SIG-M5 (cell line): ENCODE data around the gene ROR1.
"Not testable (repeated sequence)": the region's sequence is repeated elsewhere in the genome, so short reads cannot be mapped to it uniquely, and the experiment has no call there.

ENCODE experiments used
- DNase-seq: peaks from one replicate; lab custom pipeline; 2025; lab: John Stamatoyannopoulos, UW

ROR1 gene

DNA sequence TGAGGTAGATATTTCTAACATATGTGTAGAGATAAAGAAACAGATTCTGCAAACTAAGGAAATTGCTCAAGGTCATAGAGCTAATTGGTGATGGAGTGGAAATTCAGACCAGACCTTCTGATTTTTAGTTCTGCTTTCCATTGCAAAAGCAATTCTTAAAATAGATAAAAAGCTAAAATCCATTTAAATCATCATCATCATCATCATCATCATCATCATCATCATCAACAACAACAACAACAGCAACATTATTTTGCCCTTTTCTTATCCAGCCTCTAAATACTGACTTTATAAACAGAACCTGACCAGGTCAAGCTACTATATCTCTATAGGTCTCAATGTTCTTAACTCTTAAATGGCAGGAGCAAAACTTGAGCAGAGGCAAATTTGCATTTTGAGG lies 14.0 kb upstream of the ROR1 start:
- no peak for DNase-seq

DNA sequence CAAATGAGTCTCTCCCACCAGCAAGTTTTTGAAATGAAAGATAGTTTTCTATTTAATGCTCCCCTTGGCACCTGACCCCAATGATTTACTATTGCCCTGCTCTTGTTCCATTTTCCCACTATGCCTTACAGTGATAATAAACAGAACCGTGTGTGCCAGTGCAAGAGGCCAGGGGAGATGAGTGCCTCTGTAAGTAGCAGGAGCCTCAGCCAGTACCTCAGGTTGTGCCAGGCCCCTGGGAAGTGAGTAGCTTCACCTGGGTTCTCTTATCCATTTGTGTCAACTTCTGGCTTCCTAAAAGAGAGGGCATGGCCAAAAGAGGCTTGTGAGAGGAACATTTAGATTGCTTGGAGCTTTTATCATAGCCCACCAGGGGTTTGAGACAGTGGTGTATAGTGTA lies 3.4 kb upstream of the ROR1 start:
- no peak for DNase-seq

DNA sequence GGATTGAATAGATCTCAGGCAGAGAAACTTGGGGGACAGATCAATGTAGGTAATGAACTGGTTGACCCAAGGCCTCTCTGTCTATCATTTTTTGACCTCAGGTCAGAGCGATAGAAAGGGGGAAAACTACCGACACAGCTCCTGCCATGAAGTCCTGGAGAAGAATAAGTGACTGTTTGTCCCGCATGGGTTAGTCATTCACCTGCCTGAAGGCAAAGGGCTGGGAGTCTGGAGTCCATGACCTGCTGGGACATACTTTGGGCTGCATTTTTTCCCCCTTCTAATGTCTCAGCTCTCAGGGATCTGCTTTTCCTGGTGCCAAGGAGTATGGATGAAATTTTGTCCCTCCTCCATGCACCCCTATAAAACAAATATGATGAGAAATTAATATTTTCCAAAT lies 1.6 kb upstream of the ROR1 start:
- DNase-seq = no peak

DNA sequence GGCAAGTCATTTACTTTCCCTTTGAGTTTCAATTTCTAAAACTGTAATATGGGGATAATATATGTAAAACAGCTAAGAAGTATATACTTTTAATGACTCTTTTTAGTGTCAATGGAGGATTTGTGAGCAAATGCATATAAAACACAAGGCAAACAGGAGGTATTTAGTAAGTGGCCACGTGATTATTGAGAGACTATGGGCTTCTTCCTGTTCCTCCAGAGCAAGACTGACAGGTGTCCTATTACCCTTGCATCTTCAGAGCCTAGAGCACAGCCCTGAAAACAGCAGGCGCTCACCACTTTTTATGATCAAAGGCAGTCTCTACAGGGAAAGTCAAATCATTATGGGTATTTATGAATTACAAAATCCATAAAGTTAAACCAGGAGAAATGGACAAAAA lies 941 bp upstream of the ROR1 start:
- no peak for DNase-seq

DNA sequence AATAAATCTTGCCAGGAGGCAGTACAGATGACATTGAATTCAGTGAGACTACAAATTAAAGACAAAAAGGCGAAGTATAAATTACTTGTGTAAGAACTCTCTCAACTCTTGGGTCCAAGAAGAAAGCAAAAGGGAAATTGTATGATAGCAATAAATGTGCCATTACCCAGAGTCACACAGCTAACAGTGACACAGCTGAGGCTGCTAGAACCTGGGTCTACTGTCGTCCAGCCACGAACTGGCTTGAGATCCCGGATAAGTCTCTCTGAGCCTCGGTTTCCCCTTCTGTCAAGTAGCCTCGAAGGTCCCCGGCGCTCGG lies 362 bp upstream of the ROR1 start:
- DNase-seq = no peak

DNA sequence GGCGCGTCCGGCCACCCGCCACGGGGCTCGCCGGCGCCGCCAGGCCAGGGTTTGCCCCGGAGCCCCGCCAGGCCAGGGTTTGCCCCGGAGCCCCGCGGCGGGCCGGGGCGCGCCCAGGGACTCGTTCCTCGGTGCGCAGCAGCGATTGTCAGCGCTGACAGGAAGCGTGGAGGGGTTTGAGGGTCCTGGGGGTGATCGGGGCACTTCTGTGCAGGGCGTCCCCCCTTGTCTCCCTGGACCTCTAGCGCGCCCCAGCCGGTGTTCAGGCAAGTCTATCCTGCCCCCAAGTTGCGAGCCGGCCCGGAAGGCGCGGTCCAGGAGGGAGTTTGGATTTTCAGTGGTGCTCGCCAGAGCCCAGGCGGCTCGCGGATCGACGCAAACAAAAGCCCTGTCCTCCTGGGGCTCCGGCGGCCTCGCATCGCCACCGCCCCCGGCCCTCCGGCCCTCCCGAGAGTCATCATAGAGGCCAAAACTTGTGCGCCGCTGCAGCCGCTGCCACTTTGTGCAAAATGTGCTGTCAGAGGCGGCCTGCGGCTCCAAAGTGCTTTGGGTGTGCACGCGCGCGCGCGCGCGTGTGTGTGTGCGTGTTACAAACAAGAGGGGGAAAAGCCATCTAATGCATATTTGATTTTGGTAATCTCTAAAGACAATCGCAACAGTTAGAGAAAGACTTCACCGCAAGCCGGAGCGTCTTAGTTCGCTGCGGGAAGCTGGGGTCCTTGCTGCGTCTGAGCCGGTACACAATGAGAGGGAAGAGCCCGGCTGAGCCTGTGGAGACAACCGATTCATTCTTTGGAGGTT lies 1.0 kb downstream of the ROR1 start:
- no peak for DNase-seq

DNA sequence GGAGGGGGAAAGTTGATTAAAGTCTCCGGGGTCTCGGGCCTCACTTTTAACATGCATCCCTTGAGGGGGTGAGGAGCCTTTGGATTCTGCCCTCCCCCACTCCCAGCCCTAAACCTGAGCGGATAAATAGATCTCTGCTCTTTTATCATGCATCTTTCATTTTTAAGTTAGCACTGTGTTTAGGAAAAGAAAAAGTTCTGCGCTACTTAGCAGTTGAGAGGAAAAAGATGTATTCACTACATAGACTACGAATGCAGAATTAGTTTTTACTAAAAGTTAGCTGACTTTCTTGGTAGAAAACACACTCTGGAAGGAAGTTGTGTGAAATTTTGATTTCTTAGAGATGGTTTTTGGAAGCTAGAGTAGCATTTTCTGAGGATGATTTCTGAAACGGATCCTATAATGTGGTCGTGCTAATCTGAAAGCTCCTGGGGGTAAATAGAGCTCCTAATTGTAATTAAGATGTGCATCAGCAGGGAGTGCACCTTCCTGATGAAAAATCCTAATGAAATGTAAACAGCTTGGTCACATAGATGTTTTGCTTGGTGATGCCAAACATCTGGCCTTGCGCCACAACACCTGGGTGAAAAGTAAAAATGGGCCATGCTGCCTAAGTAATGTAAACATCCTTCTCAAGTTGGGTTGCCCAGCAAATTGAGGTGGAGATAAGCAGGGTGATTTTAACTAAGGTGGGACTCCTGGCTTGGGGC lies 1.8 kb downstream of the ROR1 start:
- no peak for DNase-seq

DNA sequence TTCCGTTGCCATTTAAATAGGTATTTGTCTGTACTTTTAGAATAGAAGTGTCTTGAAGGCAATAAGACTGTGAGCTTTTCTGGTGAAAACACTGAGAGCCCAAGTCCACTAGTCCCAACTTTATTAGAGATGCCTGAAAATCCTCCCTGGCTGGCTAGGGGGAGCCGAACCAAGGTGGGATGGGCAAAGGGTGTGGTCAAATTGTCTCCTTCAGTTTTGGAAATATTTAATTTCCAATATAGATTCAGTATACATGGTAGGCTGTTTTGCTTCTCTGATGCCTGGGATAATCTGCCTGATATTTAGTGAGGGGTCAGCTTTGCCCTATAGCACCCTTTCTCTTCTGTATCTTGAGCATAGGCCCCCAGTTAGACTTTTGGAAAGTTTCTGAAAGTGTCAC lies 3.5 kb downstream of the ROR1 start:
- DNase-seq = no peak

DNA sequence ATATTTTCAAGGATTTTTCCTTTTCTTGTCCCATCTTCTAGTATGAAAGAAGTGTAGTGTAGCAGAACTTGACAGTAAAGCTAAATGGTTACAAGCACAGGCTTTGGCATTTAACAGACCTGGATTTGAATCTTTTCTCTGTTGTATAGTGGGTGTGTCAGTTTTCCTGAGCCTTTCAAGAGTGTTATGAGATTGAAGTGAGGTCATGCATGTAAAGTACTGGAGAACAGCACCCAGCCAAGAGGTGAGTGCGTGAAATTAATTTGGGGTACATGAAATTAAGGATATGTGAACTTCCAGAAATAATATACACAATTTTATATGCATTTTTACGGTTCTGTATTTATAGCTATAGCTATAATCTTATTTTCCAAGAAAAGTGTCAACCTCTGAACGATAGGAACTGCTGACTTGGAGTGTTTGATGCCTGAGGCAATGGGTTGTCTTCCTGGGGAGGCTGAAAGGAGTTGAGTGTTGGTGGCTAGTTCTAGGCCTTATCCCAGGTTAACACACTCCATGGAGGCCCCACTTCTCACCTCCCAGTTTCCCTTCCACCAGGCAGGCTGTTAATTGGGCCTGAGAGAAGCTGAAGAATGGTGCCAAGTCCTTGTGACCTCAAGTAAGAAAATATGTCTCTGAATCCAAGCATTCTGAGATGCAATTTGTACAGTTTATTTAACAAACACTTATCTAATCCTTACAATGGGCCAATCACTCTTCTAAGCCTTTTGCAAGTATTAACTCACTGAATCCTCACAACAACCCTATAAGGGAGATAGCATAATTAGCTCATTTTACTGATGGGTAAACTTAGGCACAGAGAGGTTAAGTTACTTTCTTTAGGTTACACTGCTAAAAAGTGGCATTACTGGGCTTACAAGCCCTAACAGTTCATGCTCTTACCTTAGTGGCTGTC lies 4.4 kb downstream of the ROR1 start:
- DNase-seq = no peak

DNA sequence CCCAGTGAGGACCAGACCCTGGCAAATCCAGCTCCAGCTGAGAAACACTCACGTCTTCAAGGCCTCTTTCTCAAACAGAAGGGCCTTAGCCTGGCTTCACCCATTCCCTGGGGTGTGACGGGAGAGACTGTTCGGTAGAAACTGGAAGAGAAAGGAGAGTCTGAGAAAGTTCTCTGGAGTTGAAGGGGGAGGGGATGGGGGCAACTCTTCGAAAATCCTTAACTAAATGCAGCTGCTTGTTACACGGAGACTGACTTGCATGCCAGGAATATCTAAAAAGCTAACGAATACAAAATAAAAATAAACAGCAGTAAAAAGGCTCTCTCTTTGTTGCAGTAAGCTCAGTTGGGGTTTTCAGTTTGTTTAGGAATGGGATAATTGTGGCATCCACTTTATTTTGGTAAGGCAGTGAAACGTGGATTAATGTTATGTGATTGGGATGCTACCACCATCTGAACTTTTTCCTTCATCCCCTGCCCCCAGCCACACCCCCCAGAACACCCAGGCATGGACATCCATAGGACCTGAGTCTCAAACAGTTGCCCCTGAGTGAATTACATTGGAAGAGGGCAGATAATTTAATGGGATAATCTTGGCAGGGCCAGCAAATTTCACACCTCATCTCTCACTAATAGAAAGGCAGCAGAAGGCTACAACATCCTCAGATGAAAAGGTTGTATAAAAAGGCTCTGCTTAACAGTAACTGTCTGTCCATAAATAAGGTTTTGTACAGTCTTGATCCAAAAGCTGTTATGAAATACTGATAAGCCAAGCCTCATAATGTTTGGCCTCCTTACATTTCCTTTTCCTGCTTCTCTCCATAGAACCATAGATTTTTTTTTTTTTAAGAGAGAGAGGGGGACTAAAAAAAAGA lies 5.8 kb downstream of the ROR1 start:
- no peak for DNase-seq

DNA sequence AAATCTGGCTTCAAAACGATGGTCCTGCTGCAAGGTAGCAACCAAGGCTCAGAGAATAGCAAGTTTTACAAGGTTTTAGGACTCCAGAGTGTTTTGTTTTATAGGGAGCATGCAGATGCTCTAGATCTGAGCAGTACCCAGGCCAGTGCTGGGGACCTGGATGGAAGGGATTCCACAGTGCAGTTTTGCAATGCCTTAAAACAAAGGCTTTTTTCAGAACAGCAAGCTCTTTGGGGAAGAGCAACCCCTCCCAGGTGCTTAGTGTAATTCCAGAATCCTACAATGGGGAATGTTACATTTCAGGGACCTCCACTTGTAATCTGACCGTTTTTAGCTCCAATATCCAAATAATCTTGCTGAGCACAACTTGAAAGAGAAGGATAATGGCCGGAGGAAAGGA lies 6.7 kb downstream of the ROR1 start:
- no peak for DNase-seq

DNA sequence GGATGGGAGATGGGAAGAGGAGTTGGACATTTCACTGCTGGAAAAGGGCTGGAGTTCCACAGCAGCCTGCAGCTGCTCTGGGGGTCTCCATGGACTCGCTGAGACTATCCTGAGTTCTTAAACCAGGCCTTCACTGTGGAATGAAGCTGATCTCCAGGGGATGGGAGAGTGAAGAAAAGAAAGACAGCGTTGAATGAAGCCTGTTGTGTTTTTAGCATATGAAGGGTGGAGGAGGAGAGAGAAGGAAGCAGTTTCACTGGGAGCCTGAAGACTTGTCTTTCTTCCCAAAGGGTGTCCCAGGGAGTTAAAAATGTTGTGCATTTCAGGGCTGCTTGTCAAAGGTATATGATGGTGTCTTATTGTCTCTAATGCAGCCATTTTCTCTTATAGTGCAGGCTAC lies 9.2 kb downstream of the ROR1 start:
- DNase-seq = no peak

DNA sequence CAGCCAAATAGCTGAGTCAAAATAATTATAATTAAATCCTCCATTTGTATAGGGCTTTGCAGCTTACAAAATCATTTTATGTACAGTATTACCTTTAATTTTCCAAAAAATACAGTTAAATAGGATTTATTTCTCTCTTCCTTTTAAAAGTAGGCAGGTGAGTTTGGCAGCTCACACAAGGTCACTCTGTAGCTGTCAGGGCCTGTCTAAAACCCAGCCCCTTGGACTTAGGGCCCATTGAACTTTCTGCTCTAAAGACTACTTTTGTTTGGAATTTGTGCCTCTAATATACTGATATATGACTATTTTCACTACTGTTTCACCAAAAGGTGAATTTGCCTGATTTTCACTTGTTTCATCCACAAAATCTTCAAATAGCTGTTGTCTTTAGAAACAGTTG lies 10.3 kb downstream of the ROR1 start:
- DNase-seq = no peak

DNA sequence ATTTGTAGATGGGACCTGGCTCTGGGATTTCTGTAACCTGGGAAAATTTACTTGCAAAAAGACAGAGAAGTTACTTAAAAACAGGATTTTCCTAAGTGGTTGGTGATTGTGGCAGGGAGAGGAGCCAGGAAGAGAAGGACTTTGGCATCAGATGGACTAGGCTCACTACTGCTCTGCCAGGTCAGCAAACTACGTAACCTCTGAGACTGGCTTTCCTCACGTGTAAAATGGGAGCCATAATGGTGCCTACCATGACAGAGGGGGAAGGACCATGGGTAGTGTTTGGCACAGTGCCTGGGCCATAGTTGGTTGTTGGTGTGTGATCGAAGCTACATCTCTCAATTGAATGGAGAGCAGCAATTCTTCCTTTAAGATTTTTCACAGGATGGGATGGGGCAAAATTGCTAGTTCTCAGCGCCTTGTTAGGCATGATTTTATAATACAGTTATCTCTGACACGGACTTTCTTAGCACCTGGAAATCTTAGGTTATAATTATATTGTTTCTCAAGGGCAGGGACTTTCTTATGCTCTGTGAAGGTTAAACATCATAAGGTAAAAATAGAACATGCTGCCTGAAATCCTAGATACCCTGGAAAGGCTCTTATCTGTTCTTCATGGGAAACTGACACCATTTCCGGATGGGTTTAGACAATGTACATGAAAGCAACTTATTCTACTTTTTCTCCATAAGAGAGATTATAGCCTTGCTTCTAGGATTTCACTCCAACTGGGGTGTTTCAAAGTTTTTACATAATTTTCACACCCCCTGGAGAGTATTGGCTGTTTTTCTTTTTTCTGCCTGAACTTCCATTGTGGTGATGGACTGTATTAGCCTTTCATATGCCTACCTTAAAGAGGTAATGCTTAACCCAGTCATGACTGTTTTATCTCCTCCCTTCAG lies 10.9 kb downstream of the ROR1 start:
- no peak for DNase-seq

DNA sequence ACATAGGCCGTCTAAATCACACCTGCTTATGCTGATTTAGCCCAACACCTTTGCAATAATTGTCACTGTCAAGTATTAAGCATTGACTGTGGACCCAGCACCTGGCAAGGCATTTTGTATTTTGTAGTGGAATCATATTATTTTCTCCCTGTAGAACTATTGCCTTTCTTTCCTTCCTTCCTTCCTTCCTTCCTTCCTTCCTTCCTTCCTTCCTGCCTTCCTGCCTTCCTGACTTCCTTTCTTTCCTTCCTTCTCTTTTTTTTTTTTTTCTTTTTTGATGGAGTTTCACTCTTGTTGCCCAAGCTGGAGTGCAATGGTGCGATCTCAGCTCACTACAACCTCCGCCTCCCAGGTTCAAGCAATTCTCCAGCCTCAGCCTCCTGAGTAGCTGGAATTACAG lies 13.5 kb downstream of the ROR1 start:
- not testable (repeated sequence) for DNase-seq

DNA sequence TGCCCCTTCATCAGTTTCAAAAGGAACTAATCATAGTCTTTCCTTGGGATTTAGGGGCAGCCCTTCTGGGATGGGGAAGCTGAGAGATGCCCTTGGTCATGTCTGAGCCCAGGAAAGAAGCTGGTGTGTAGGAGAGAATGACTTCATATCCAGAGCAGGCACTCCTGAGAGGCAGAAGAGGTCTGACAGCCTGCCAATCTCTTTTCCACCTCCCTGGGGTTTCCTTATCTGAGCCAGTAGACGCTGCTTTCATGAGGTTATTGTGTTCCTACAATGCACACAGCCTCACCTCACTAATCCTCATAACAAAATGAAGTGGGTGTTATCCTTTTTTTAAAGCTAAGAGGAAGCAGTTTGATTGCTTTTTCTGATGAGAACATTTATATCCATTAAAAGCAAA lies 14.1 kb downstream of the ROR1 start:
- no peak for DNase-seq

DNA sequence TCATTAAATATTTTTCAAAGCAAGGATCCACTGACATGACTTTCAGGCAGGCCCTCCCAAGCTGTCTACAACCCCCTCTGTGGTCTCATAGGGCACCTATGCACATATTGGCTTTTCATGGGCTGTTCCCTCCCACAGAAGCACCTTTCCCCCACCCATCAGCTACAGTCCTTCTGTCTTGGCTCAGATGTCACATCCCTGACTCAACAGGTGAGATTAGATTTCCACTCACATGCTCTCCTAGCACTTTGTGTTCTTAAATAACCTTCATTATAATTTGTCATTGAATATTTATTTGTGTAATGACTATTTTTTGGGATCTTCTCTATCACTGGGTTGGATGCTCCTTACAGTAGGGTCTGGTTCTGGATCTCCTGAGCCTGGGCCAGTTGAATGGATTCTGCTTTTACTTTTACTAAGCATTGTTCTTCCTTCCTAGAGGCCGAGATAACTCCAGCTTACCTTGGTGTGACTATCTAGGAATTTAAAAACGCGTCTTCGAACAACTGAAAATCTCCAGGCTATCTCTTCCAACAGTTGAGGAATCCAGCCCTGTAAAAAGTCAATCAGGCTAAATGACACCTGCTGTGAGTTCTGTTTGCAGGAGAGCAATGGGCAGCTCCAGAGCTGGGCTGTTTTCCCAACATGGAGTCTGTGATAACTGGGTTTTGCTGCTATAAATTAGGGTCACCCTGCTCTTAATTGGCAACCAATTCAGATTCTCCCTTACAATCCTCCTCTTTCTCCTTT lies 16.2 kb downstream of the ROR1 start:
- no peak for DNase-seq

DNA sequence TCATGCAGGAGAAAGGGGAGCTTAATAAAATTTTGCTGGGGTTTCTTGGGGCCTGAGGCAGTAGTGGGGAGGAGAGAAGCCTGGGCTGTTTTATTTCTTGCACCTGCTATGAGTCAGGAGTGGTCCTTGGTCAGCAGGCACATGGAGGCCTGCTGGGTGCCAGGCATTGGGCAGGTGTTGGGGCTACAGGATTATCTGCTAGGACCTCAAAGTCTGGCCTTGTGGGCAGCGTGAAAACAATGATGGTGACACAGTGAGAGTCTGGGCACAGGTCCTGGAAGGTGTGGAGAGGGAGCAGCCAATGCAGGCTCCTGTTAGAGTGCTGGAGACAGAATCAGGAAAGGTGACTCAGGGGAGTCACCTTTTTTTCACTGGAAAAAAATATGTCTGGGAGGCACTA lies 17.2 kb downstream of the ROR1 start:
- DNase-seq = no peak

DNA sequence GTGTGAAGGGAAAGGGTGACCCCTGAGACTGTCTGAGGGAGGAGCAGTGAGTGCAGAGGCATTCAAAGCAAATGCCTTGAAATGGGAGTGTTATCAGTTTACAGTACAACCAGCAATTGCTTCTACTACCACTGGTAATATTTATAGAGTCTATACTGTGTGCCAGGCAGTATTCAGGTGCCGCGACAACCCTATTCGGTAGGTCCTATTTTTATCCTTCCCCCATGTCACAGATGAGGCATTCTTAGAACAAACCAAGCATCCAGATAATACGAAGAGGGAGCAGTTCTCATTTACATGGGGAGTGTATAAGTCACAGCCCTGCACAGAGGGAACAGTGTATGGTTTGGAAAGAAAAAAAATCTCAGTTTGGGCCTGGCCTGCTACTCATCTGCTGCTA lies 18.3 kb downstream of the ROR1 start:
- no peak for DNase-seq

DNA sequence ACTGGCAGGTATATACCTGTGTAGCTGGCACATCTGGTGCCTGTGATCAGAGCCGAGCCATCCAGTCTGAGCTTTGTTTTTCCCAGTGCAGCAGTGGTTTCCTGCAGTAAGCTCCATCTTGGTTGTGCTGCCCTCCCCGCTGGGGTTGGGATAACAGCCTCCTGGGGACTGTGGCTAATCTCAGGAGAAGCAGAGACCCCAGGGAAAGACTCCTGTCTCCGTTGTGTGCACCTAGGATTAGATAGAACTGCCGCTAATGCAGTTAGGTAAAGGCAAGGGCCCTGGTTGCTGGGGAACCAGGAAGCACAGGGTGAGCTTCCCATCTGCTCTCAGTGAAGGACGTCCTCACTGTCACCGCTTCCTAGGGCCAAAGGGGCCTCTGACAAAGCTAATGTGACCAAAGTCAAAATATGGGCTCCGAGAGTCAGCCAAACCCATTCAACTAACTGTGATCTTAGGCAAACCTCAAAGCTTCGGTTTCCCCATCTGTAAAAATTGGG lies 20.0 kb downstream of the ROR1 start:
- no peak for DNase-seq
